ENCODE measurements around the gene MAPKAPK3.

MAPKAPK3 gene

GRCh38 chr3:50628601-50629000 lies 11.7 kb downstream of the MAPKAPK3 start:
- DNase-seq, result no peak

DNA sequence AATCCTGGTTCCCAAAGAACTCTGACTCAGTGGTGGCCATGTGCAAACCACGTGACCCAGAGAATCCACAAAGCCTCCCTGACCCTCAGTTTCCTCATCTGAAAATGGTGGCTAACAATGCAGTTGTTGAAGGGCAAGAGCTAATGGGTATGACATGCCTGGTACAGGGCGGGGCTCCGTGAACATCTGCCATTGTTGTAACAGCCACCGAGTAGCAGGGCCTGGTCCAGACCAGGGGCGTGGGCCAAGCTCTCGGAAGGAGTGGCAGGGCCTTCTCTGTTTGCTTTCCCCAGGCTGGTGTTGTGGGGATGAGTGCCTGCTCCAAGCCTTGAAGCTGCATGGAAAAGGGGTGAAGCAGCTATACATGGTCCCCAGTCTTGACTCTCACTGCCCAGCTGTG lies 13.4 kb downstream of the MAPKAPK3 start:
- no peak for DNase-seq

DNA sequence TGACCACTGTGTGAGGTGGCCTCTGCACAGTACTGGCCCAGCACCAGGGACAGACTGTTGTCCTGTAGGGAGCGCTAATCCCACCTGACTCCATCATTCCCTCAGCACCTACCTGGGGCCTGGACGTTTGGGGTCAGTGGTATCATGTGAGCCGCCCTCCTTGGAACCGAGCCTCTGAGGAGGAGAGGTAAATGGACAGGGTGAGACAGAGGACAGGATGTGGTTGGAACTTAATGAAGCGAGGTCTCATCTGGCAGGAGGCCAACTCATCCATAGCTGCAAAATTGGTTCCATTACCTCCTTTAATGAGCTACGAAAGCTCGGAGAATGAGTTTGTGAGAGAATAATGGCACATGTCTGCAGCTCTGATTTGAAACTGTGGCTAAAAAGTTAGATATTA lies 13.9 kb downstream of the MAPKAPK3 start:
- no peak for DNase-seq

GRCh38 chr3:50632450-50632849 lies 15.5 kb downstream of the MAPKAPK3 start:
- DNase-seq, result no peak

DNA sequence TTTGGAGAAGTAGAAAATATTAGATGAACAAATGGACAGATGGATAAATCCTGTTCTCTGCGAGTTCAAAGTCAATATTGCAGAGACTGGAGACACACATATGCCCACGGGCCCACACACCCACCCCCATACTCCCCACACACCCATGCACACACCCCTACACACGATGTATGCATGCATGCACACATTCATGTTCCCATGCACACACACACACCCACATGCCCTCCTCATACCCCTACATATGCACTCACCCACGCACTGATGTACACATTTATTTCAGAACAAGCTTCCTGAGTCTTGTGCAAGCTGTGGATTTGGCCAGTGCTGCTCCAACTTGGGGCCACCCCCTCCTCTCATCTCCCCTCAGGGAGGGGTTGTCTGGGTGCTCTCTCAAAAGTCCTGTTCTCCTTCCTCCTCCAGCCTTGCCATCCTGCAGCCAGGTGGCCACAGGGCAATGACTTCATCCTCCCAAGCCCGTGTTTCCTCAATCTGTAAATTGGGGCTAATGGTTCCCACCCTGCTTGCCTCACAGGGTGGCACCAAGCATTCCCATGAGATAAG lies 16.4 kb downstream of the MAPKAPK3 start:
- DNase-seq, result no peak

- no peak for DNase-seq
Measured at GRCh38 chr3:50635066-50635465, 18.1 kb downstream of the MAPKAPK3 start.

GRCh38 chr3:50637011-50637410 lies 20.1 kb downstream of the MAPKAPK3 start:
- DNase-seq, result no peak

DNA sequence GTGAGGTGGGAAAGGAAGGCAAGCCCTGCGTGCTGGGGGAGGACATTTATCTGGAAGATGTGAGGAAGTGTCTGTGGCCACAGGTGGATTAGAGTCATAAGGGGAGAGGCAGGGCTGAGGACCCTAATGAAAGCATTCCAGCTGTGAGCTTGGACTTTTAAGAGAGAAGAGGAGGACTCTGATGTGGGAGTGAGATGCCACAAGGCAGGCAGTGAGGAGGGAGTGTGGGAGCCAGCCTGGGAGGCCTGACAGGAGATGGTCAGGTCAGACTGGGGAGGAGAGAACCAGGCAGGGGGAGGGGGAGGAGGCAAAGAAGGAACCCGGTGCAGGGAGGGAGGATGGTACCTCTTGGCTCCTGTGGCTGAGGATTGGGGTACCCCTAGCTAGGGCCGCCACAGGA lies 21.0 kb downstream of the MAPKAPK3 start:
- no peak for DNase-seq

GRCh38 chr3:50639055-50639494 lies 22.1 kb downstream of the MAPKAPK3 start:
- DNase-seq, result no peak

DNA sequence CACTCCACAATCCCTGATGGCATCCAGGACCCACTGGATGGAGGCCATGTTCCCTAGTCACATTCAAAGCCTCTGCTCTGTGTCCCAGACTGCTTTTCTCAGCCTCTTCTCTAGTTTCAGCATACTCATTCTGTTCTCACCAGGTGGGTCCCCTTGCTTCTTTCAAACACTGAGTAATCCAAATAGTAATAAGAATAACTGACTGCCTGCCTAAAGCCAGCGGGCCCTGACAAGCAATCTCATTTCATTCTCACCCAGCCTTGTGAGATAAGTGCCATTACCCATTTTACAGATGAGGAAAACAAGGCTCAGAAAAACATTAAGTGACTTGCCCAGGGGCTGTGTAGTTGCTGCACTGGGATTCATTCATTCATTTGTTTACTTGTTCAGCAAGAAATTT lies 25.4 kb downstream of the MAPKAPK3 start:
- DNase-seq, result no peak

DNA sequence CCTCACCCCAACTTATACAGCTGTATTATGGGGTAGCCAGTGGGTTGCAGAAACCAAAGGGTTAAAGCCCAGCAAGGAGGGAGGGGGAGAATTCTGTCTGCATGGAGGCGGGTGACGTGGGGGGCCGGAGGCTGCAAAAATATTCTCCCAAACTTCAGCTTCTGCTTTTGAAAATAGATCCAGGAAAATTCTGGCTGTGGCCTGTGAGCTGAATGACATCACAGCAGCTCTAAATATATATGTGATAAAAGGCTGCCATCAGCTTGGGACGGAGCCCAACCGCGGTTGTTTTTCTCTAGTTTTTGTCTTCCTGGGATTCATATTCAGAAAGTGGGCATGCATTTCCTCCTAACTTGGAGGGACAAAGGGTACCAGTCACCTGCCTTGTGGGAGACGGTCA lies 27.6 kb downstream of the MAPKAPK3 start:
- DNase-seq, result no peak

GRCh38 chr3:50645378-50645777 lies 28.4 kb downstream of the MAPKAPK3 start:
- DNase-seq, result no peak

- no peak for DNase-seq
Measured at GRCh38 chr3:50648313-50648712, 31.4 kb downstream of the MAPKAPK3 start.

- no peak for DNase-seq
Measured at GRCh38 chr3:50648944-50649343, 32.0 kb downstream of the MAPKAPK3 start.

DNA sequence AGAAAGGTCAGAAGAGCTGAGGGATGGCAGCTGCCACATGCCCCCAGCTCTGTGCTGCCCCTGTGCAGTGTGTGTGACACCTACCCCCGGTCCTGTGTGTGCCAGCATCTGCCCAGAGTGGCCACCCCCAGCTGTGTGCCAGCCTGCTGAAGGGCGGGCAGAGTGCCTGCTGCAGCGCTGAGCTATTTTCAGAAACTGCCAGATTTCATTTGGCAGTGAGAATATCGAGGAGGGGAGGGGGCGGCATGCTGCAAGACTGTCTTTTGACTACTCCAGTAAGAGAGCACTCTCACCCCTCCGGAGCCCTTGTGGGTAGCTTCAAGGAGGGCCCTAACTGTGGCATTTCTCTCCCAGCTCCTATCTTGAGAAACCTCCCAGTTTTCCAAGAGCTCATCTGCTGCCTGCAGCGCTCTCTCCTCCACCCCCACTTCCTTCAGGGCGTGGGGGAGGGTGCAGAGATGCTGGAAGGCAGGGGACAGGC lies 32.5 kb downstream of the MAPKAPK3 start:
- DNase-seq, result no peak

DNA sequence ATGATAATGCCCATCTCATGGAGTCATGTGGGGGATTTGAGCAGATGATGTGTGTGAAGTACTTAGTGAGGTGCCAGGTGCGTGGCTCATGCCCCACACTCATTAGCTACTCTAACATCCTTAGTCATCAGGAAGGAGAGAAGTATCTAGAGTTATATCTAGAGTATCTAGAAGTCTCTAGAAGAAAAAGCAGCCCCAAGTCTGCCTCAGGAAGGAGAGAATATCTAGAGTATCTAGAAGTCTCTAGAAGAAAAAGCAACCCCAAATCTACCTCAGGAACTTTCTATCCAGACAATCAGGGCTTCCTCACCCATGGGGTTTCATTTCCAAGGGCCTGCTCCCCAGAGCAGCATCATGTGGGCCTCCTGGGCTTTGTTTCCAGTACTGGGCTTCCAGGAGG lies 33.1 kb downstream of the MAPKAPK3 start:
- DNase-seq, result no peak

- no peak for DNase-seq
Measured at GRCh38 chr3:50651445-50651844, 34.5 kb downstream of the MAPKAPK3 start.

DNA sequence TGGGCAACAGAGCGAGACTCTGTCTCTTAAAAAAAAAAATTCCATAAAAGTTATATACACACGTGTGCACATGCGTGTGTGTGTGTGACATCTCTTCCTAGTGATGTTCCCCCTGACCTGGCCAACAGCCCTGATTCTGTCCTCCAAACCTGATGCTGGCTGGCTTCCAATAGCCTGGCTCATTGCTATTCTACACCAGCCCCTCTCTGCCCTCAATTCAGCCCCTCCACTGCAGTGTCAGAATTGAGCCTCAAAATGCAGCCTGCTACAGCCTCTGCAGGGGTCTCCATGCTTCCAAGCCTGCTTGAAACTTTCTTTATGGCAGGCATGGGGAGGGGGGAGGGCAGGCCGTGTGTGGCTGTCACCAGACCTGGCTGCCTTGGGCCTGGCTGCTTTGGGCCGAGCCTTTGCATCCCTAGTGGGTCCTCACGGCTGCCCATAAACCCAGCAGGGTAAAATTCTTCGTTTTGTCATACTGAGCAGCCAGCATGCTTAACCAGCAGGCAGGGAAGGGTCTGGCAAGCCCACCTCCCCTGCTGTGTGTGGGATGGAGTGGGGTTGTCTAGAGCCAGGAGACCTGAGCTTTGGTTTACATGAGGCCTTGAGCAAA lies 35.1 kb downstream of the MAPKAPK3 start:
- no peak for DNase-seq

GRCh38 chr3:50652709-50653108 lies 35.8 kb downstream of the MAPKAPK3 start:
- DNase-seq, result peak; percentile 61

GRCh38 chr3:50653937-50654595 lies 37.1 kb downstream of the MAPKAPK3 start:
- no peak for DNase-seq

GRCh38 chr3:50655009-50655830 lies 38.3 kb downstream of the MAPKAPK3 start:
- DNase-seq, result no peak

DNA sequence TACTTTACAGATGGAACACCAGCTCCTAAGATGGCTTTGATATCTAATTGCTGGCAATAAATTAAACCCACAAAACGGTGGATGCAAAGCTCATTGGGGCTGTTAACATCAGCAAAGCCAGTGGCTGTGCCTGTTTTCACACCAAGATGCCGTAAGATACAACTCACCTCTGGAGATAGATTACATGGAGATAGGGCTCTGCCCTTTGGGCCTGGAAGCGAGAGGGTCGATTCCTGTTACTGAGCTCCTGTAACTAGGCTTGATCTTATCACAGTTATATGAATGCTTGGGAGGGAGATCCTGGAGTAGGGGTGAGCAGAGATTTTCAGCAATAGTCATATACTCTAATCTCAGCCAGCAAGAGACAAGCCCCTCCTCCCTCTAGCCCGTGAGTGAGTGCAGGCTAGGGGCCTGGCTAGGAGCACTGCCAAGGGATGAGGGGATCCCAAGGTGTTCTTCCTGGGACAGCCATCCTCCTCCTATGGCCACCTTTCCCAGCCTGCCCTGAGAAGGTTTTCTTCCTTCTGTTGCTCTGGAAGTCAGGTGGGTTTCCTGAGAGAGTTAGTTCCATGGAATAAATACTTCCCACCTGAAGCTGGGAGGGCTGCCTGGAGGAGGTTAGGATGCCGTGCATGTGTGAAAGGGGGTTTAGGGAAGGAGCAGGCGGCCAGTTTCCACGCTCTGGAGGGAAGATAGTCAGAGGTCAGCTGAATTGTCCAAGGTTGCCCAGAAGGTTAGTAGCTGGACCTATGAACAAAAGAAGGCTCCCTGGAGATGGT lies 39.7 kb downstream of the MAPKAPK3 start:
- no peak for DNase-seq

DNA sequence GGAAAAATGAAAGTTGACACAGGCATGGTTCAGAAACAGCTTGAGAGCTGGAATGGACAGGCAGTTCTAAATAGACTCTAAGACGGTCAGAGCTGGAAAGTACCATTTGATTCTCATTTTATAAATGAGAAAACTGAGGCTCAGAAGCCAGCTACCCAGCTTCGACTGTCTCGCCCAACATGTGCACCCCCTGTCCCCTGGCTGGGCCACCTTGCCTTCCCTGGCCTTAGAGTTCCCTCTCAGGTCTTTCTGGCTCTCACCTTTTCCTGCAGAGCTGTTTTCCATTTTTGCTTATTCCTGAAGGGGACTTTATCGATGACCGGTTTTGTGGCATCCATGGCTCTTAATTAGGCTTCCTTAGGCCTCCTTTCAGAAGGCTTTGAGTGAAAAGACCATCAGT lies 40.5 kb downstream of the MAPKAPK3 start:
- DNase-seq, result no peak

Measured in activated T-cell treated with anti-CD3 and anti-CD28 coated beads, Interleukin-2, amount 50 U/mL, for 1 hour (primary cell).